GM19239 (cell line): Measurements from ENCODE around the gene TRAPPC3L.

ENCODE experiments used
- DNase-seq: peaks from one replicate; pipeline ENCODE4 v3.0.0; 2011; ENCODE audit warnings: low spot score; ENCODE audit not compliant: insufficient read length
- FAIRE-seq: peaks from 2 replicates; lab custom pipeline; 2011; peaks lifted over from hg19 to GRCh38; lab: Jason Lieb, UNC

The TRAPPC3L gene

DNA sequence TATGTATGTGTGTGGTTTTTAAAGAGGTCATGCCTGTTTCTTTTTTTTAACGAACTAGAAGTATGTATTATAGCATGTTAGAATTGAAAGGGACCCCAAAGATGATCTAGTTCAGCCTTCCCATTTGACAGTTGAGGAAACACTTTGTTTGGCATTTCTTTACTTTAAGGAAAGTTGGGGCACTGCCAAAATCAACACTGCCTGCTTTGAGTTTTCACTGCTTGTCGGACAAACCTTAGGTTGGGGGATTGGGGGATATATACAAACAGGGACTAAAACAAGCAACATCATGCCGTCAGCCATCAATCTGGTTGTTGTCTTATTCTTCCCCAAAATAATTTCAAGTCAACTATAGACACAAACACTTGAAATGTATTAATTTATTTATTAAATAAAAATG lies 98.4 kb downstream of the TRAPPC3L start:
- no peak for FAIRE-seq
- no peak for DNase-seq

DNA sequence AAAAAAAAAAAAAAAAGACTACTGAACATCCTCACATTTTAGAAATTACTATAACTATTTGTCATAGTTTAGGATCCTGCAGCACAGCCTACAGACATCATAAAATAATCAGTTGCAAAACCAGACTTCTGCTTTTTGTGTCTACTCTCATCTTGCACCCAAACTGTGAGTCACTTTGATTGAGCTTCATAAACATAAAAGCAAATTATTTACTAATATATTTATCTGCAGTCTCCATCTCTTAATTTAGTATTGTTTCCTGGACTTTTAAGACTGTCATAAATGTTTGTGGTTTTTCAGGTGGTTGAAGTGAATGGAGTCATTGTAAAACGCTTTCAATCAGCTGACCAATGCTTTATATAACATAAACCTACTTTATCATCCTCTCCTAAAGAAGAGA lies 99.1 kb downstream of the TRAPPC3L start:
- DNase-seq (no peak), FAIRE-seq (peak; percentile 18)

DNA sequence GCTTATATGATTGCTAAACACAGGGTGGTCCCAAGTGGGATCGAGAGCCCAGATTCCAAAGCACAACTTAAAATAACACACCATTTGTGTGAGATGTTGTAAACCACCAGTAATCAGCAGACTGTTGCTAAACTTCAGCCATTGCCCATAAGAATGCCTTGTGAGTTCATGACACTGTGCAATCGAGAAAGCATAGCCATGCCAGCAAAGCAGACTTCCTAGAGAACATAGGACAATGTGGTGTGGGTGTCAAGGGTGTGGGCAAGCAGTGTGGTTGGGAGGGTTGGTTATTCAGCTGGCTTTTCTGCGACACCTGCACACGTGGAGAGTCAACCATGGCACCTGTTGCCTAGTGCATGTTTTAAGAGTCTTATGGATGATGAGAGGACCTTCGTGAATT lies 100.4 kb downstream of the TRAPPC3L start:
- DNase-seq (no peak), FAIRE-seq (peak; percentile 55)
